Measurements from ENCODE around the gene LHX4.

The LHX4 gene

DNA sequence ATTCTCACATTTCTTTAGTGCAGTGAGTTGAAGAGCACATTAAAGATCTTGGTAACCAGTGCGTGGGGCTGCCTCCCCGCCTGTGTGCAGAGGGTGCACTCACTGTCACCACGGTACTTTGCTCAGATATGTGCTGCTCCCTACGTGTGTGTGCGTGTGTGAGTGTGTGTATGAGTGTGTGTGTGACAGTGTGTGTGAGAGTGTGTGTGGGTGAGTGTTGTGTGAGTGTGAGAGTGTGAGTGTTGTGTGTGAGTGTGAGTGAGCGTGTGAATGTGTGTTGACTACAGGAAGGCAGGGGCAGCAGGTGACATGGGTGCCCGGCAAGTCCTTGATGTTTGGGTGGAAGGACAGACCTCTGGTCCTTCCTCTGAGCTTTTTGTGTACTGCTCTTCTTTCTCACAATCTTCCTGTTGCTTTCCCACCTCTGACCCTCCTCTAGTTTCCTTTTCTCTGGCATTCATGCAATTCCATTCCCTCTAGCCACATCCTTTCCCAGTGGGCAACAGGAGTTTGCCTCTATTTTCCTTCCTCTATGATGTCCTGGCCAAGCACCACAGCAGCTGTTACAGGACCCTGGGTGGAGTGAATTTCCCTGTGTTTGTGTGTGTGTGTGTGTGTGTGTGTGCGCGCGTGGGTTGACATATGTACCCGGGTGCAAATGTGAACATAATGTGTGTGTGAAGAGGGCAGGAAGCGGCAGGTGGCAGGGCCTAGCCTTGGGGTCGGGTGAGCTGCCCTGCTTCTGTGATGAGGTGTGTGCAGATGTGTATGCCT is 19.8 kb downstream of the LHX4 start:
- Histone ChIP-seq H3K4me1 (ENCODE audit: insufficient read depth, low read length) (no peaks in the 10 kb centered on the region), H3K27me3 (ENCODE audit: control insufficient read depth in 1 of 2, insufficient read depth in 2 of 2, low read length in 2 of 2) (peaks cover 3 to 29% of the 10 kb centered on the region in 2 donors), H3K9me3 (ENCODE audit: low read length) (no peaks in the 10 kb centered on the region), H3K9ac (ENCODE audit: low read length) (no peak overlapping the region), H3K27ac (ENCODE audit: low read depth, low read length) (no peak overlapping the region), H3K36me3 (ENCODE audit: insufficient read depth, low read length) (no peaks in the 10 kb centered on the region), H3K4me3 (ENCODE audit: low read depth in 1 of 2, low read length in 2 of 2) (no peak overlapping the region)

DNA sequence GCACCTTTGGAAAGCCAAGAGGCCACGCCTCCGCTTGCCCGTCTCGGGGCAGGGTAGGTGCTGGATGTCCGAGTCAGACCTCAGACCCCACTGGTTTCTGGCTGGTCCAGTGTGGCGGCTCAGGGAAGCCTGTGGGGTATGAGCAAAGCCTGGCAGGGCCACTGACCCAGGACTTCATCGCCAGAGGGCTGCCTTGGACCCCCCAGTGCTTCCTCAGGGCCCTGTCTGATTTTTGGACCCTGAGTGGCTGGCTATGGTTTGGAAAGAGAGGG is 20.4 kb downstream of the LHX4 start:
- Histone ChIP-seq H3K4me3 (ENCODE audit: low read depth in 1 of 2, low read length in 2 of 2) (no peak overlapping the region), H3K36me3 (ENCODE audit: insufficient read depth, low read length) (no peaks in the 10 kb centered on the region), H3K9ac (ENCODE audit: low read length) (no peak overlapping the region), H3K27ac (ENCODE audit: low read depth, low read length) (no peak overlapping the region), H3K4me1 (ENCODE audit: insufficient read depth, low read length) (no peaks in the 10 kb centered on the region), H3K9me3 (ENCODE audit: low read length) (no peaks in the 10 kb centered on the region), H3K27me3 (ENCODE audit: control insufficient read depth in 1 of 2, insufficient read depth in 2 of 2, low read length in 2 of 2) (peaks cover 3 to 32% of the 10 kb centered on the region in 2 donors)

DNA sequence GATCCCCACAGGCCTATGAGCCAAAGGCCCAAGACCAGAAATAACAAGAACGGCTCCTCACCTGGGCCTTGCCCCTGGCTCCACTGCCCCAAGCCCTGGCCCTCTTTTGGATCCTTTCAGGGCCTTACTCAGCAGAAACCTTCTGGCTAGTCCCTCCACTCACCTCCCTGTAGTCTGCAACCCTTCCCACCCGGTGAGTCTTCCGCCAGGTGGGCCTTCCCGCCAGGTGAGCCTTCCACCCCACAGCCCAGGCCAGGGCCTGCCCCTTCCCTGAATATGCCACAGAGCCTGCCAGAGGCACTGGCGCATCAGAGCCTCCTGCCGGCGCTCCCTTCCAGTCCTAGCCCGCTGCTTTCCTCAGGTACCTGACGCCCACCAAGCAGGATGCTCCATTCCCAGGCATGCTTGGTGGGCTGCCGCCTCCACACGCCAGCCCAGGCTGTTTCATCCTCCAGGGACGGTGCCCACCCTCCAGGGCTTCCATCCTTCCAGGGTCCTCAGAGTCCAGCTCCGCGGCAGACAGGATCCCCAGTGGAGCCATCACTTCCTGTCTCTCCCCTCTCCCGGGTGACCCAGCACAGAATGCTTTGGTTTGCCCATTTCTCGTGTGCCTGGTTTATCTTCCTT is 20.9 kb downstream of the LHX4 start:
- no peak overlapping the region for H3K4me3 ChIP-seq (ENCODE audit: low read depth in 1 of 2, low read length in 2 of 2)
- no peaks in the 10 kb centered on the region for H3K4me1 ChIP-seq (ENCODE audit: insufficient read depth, low read length)
- no peaks in the 10 kb centered on the region for H3K9me3 ChIP-seq (ENCODE audit: low read length)
- H3K36me3 ChIP-seq (ENCODE audit: insufficient read depth, low read length): no peaks in the 10 kb centered on the region
- peaks cover 3 to 38% of the 10 kb centered on the region in 2 donors for H3K27me3 ChIP-seq (ENCODE audit: control insufficient read depth in 1 of 2, insufficient read depth in 2 of 2, low read length in 2 of 2)
- no peak overlapping the region for H3K27ac ChIP-seq (ENCODE audit: low read depth, low read length)
- no peak overlapping the region for H3K9ac ChIP-seq (ENCODE audit: low read length)

DNA sequence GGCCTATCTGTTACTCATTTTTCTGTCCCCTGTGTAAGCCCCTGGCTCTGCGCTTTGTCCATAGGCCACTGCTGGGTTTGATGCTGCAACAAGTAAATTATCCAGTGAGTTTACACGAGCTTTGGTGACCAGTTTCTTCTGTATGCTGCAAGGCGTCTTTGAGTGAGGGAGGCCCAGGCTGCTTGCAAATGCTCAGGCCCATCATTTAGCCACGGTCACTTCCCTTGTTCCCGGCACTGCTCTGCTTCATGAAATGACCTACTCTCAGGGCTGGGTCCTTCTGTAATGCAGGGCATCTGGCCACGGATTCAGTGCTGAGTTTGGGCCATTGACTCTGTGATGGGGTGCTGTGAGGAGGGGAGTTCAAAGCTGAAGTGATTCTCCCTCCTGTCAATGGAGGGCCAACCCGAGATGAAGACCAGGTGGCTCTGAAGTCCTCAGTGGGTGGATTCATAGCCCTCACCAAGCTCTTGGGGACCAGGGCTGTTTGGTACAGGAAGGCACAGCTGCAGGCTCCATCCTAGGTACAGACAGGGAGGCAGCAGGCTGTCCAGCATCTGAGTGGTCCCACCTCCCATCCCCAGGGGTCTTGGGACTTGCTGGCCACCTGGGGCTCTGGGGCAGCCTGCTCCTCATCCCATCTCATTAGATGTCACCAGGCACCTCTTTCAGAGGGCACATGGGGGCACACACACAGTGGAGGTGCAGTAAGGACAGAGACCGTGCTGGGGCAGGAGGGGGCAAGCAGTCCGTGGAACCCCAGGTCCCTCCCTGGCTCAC is 21.7 kb downstream of the LHX4 start:
- Histone ChIP-seq H3K9me3 (ENCODE audit: low read length) (no peaks in the 10 kb centered on the region), H3K36me3 (ENCODE audit: insufficient read depth, low read length) (no peaks in the 10 kb centered on the region), H3K4me1 (ENCODE audit: insufficient read depth, low read length) (no peaks in the 10 kb centered on the region), H3K27ac (ENCODE audit: low read depth, low read length) (no peak overlapping the region), H3K4me3 (ENCODE audit: low read depth in 1 of 2, low read length in 2 of 2) (no peak overlapping the region), H3K27me3 (ENCODE audit: control insufficient read depth in 1 of 2, insufficient read depth in 2 of 2, low read length in 2 of 2) (peaks cover 3 to 45% of the 10 kb centered on the region in 2 donors), H3K9ac (ENCODE audit: low read length) (no peak overlapping the region)

DNA sequence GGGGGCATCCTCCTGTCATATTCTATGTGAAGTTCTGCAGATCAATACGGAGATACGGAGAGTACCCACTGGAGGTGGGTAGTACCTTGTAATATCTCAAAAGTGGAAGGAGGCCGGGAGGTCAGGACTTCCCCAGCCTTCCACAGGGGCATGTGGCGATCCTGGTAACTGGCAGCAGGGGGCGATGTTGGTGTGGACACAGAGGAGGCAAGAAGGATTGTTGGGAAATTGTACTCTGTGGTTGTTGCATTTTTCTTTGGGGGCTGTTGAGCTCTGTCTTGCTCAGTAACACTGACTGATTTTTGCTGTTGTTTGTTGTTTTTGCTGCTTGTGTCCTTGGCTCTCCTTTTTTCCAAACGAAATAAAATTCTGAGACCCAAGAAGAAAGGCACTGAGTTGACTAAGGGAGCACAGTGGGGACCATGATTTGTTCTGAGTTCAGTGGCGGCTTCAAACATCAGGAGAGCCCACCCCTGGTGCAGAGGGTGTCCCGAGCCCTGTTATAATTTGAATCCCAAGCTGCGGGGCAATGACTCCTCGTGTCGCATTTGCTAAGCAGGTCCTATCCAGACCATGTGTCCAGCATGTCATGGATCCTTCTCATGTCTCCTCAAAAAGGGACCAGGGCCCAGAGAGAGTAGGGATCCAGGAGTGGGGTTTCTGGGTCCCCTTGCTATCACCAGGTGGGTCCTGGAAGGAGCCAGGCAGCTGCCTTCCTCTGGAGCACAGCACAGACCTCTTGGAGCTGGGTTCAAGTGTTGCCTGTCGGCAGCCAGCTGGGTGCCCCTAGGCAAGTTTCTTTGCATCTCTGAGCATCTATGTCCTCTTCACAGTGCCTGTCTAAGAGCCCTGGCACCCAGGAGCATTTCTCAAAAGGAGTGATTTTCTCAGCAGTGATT is 22.8 kb downstream of the LHX4 start:
- H3K27ac ChIP-seq (ENCODE audit: low read depth, low read length): no peak overlapping the region
- H3K36me3 ChIP-seq (ENCODE audit: insufficient read depth, low read length): no peaks in the 10 kb centered on the region
- H3K9me3 ChIP-seq (ENCODE audit: low read length): no peaks in the 10 kb centered on the region
- H3K4me3 ChIP-seq (ENCODE audit: low read depth in 1 of 2, low read length in 2 of 2): no peak overlapping the region
- H3K9ac ChIP-seq (ENCODE audit: low read length): no peak overlapping the region
- peaks cover 3 to 55% of the 10 kb centered on the region in 2 donors for H3K27me3 ChIP-seq (ENCODE audit: control insufficient read depth in 1 of 2, insufficient read depth in 2 of 2, low read length in 2 of 2)
- no peaks in the 10 kb centered on the region for H3K4me1 ChIP-seq (ENCODE audit: insufficient read depth, low read length)

DNA sequence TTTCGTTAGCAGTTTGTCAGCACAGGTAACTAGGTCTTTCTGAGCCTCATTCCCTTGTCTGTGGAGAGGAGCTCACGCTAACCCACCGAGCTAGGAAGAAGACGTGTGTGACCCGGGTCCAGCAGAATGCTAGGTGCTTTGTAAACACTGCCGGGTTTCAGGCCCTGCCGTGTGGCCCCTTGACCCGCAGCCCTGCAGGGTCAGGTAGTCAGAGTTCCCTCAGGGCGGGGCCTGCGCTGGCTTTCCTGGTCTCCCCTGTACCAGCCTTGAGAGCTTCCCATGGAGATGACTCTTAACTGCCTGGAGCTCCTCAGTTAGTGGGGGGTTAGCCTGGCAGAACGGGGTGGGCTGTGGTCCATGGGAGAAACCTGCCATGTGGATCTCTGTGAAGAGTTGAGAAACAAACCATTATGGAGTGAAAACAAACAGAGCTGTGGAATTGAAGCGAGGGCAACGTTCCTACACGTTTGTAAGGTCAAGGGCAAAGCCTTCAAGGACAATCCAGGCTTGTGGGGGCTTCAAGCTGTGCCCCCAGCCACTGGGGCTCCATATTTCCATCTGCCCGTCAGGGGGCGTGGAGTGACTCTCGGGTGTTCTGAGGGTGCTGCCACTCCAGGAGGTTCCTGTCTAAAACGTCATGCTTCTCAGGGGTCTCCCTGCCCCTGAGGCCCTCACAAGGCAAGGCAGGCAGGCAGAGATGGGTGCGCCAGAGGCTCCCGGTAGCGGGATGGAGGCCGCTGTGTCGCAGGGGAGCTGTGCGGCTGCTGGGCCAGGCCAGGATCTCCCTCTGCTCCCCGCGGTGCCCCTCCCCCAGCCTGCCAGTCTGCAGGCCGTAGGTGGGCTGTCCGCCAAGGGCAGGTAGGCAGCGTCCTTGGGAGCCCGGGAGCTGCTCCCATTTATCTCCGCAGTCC is 23.8 kb downstream of the LHX4 start:
- no peak overlapping the region for H3K27ac ChIP-seq (ENCODE audit: low read depth, low read length)
- no peak overlapping the region for H3K9ac ChIP-seq (ENCODE audit: low read length)
- peaks cover 3 to 61% of the 10 kb centered on the region in 2 donors for H3K27me3 ChIP-seq (ENCODE audit: control insufficient read depth in 1 of 2, insufficient read depth in 2 of 2, low read length in 2 of 2)
- H3K4me3 ChIP-seq (ENCODE audit: low read depth in 1 of 2, low read length in 2 of 2): no peak overlapping the region
- no peaks in the 10 kb centered on the region for H3K4me1 ChIP-seq (ENCODE audit: insufficient read depth, low read length)
- H3K9me3 ChIP-seq (ENCODE audit: low read length): no peaks in the 10 kb centered on the region
- H3K36me3 ChIP-seq (ENCODE audit: insufficient read depth, low read length): no peaks in the 10 kb centered on the region

DNA sequence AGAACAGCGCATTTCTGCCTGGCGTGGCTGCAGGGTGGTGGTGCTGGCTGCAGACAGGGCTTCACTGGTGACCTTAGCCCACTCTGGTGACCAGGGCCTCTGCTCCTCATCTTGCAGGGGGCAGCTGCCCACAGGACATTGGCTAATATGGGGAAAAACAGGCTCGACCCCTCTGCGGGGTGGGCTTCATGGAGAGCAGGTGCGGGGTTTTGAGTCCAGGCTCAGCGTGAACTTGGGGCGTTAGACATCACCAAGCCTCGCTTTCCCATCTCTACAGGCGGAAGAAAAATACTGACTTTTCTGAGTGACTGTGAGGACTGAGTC is 24.4 kb downstream of the LHX4 start:
- Histone ChIP-seq H3K4me3 (ENCODE audit: low read depth in 1 of 2, low read length in 2 of 2) (no peak overlapping the region), H3K27me3 (ENCODE audit: control insufficient read depth in 1 of 2, insufficient read depth in 2 of 2, low read length in 2 of 2) (peaks cover 3 to 61% of the 10 kb centered on the region in 2 donors), H3K9me3 (ENCODE audit: low read length) (no peaks in the 10 kb centered on the region), H3K27ac (ENCODE audit: low read depth, low read length) (no peak overlapping the region), H3K4me1 (ENCODE audit: insufficient read depth, low read length) (no peaks in the 10 kb centered on the region), H3K9ac (ENCODE audit: low read length) (no peak overlapping the region), H3K36me3 (ENCODE audit: insufficient read depth, low read length) (no peaks in the 10 kb centered on the region)

DNA sequence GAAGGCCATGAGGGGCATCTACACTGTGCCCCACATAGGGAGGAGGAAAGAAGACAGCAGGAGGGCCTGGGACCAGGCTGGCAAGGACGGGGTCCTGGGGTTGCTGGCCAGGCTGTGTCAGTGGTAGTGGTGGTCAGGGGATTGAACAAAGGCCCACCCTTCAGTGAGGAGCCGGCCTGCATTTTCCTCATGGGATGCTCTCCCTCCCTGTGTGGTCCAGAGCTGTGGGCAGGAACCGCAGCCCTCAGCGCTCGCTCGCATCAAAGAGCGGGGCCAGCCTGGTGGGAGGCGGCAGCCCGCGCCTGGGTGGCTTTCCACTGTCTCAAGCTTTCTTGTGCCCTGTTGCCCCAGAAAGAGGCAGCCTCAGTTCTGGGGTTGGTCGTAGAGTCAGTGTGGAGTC is 24.8 kb downstream of the LHX4 start:
- Histone ChIP-seq H3K4me1 (ENCODE audit: insufficient read depth, low read length) (no peaks in the 10 kb centered on the region), H3K36me3 (ENCODE audit: insufficient read depth, low read length) (no peaks in the 10 kb centered on the region), H3K27me3 (ENCODE audit: control insufficient read depth in 1 of 2, insufficient read depth in 2 of 2, low read length in 2 of 2) (peaks cover 3 to 61% of the 10 kb centered on the region in 2 donors), H3K27ac (ENCODE audit: low read depth, low read length) (no peak overlapping the region), H3K4me3 (ENCODE audit: low read depth in 1 of 2, low read length in 2 of 2) (no peak overlapping the region), H3K9me3 (ENCODE audit: low read length) (no peaks in the 10 kb centered on the region), H3K9ac (ENCODE audit: low read length) (no peak overlapping the region)

DNA sequence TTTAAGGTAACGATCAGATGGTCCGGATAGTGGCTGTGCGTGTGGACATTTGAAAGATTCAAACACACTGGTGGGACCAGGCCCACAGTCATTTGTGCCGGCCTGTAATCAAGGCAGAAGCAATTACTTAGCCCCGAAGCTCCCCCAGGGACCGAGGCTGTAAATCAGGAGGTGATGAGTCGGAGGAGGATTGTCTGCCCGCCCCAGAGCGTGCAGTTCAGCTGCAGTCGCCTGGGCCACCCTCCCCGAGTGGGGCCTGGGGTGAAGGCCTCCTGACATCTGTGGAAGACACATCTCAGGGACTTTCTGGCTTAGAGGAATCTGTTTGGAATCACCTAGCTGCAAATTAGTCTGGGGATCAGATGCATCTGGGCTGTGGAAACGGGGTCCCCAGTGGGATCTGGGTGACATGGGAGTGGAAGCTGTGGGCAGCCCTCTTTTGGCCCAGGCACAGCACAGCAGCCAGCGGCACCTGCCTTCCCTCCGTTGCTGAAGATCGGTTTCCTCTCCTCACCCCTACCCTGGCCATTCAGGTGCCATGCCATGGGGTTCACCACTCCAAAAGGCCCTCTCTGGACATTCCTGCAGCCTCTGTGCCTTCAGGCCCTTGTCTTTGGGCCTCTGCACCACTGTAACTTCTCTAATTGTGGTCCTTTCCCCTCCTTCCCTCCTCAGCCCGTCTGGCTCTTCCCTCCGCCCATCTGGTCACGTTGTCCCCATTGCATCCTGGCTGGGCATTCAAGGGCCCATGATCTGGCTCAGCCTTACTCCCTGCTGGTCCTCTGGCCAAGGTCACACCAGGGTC is 25.7 kb downstream of the LHX4 start:
- no peak overlapping the region for H3K27ac ChIP-seq (ENCODE audit: low read depth, low read length)
- H3K4me3 ChIP-seq (ENCODE audit: low read depth in 1 of 2, low read length in 2 of 2): no peak overlapping the region
- H3K4me1 ChIP-seq (ENCODE audit: insufficient read depth, low read length): no peaks in the 10 kb centered on the region
- no peaks in the 10 kb centered on the region for H3K9me3 ChIP-seq (ENCODE audit: low read length)
- H3K9ac ChIP-seq (ENCODE audit: low read length): no peak overlapping the region
- no peaks in the 10 kb centered on the region for H3K36me3 ChIP-seq (ENCODE audit: insufficient read depth, low read length)
- peaks cover 3 to 60% of the 10 kb centered on the region in 2 donors for H3K27me3 ChIP-seq (ENCODE audit: control insufficient read depth in 1 of 2, insufficient read depth in 2 of 2, low read length in 2 of 2)

Measured in muscle layer of colon (tissue), 2 donors.